Neural cell (in vitro differentiated cells): Measurements from ENCODE around the gene TBC1D16.

Experiments
- CTCF ChIP-seq: fragments of 450-650 bp; IDR thresholded peaks from 2 replicates; pipeline ENCODE4 v1.5.1; 2014; ENCODE audit warnings: antibody characterized with exemption, mild to moderate bottlenecking, moderate library complexity; ENCODE audit not compliant: poor library complexity, severe bottlenecking
- EP300 ChIP-seq: fragments of 450-650 bp; conservative IDR thresholded peaks from 2 replicates; pipeline ENCODE4 v1.6.1; 2014; ENCODE audit warnings: antibody characterized with exemption, mild to moderate bottlenecking, moderate library complexity; ENCODE audit not compliant: poor library complexity, severe bottlenecking
- EZH2 ChIP-seq: fragments of 200-600, 300-800 bp; shearing (Covaris generic), sonication (generic); IDR thresholded peaks from 2 replicates; pipeline ENCODE4 v1.6.1; 2014; ENCODE audit warnings: antibody characterized with exemption, low read length, borderline replicate concordance, mild to moderate bottlenecking; ENCODE audit not compliant: insufficient read depth, poor library complexity, severe bottlenecking
- MXI1 ChIP-seq: fragments of 450-650 bp; conservative IDR thresholded peaks from 2 replicates; pipeline ENCODE4 v1.6.1; 2014; ENCODE audit warnings: antibody characterized with exemption, mild to moderate bottlenecking; ENCODE audit not compliant: poor library complexity, severe bottlenecking
- POLR2AphosphoS5 ChIP-seq: IDR thresholded peaks from 2 replicates; pipeline ENCODE4 v1.6.1; 2012
- RAD21 ChIP-seq: fragments of 450-650 bp; conservative IDR thresholded peaks from 2 replicates; pipeline ENCODE4 v1.6.1; 2014; ENCODE audit warnings: antibody characterized with exemption, mild to moderate bottlenecking, moderate library complexity
- REST ChIP-seq: IDR thresholded peaks from 2 replicates; pipeline ENCODE4 v1.6.1; 2012; ENCODE audit warnings: borderline replicate concordance
- SMC3 ChIP-seq: fragments of 450-650 bp; conservative IDR thresholded peaks from 2 replicates; pipeline ENCODE4 v1.6.1; 2014; ENCODE audit warnings: antibody characterized with exemption, mild to moderate bottlenecking, moderate library complexity; ENCODE audit not compliant: poor library complexity
- TAF1 ChIP-seq: IDR thresholded peaks from 2 replicates; pipeline ENCODE4 v1.6.1; 2012; ENCODE audit warnings: low read depth

GRCh38 chr17:79926605-79927135 lies 109.0 kb downstream of the TBC1D16 start:
- TF ChIP-seq CTCF (no peak), EZH2 (no peak), REST (no peak), POLR2AphosphoS5 (no peak), EP300 (no peak), SMC3 (no peak), RAD21 (no peak), MXI1 (no peak), TAF1 (no peak)
